ENCODE data around the gene RNF112. TPM values are rescaled to one million over a fixed set of nuclear protein-coding genes. Genes with fewer than 3 reads are reported as not detected.

The RNF112 gene
- total and polyA plus RNA-seq, 10 donors, result 1.3 to 7.6 (median 2.5) TPM

GRCh38 chr17:19401321-19402010, 9.6 kb upstream of the RNF112 start:
- no peak for DNase-seq
- Histone ChIP-seq H3K36me3 (no peaks in the 10 kb centered on the region), H3K27me3 (replicated peaks in 1 of 7) (no peaks in the 10 kb centered on the region), H3K27ac (peak overlapping the region in 4 of 8 donors; percentile 8 to 82 (median 36)), H3K4me1 (peaks cover 0 to 48% (median 37%) of the 10 kb centered on the region in 6 donors), H3K9me3 (no peaks in the 10 kb centered on the region), H3K4me3 (no peak overlapping the region)
- WGBS, 5 donors, result 77 to 88% (median 83%) methylated on average over 8 of the region's 8 CpGs
- intact Hi-C loops (cut with DNase I; ENCODE audit: low total_unique reads), result no loop called here
- TF ChIP-seq POLR2A (IDR thresholded peaks at IDR 0.05) (no peak), CTCF (IDR thresholded peaks at IDR 0.05 in 8 of 11, conservative IDR thresholded peaks at IDR 0.05 in 3 of 11) (no peak), POLR2AphosphoS5 (IDR thresholded peaks at IDR 0.05) (no peak)

DNA sequence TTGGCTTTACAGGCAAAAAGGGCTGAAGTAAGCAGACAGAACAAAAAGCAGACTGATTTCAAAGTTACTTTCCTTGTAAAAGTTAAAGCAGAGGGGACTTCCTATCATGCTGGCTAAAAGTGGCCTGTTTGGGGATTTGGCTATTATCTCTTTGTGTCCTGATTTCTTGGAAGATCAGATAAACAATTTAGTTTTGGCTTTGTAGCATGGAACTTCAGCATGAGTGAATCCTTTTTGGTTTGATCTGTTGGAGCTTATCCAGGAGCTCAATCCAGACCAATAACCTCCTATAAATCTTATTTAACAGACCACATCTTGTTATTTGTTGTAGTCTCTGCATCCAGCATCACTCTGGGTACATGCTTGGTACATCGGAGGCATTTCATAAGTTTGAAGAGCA, 8.9 kb upstream of the RNF112 start:
- TF ChIP-seq POLR2A (IDR thresholded peaks at IDR 0.05), result no peak
- TF ChIP-seq CTCF (IDR thresholded peaks at IDR 0.05 in 8 of 11, conservative IDR thresholded peaks at IDR 0.05 in 3 of 11), result no peak
- TF ChIP-seq POLR2AphosphoS5 (IDR thresholded peaks at IDR 0.05), result no peak
- Histone ChIP-seq H3K4me1 (peaks cover 0 to 47% (median 37%) of the 10 kb centered on the region in 6 donors), H3K27me3 (replicated peaks in 1 of 7) (no peaks in the 10 kb centered on the region), H3K36me3 (no peaks in the 10 kb centered on the region), H3K4me3 (no peak overlapping the region), H3K27ac (peak overlapping the region in 4 of 8 donors; percentile 8 to 82 (median 36)), H3K9me3 (no peaks in the 10 kb centered on the region)
- intact Hi-C loops (cut with DNase I; ENCODE audit: low total_unique reads), result no loop called here
- DNase-seq, result no peak
- 67 to 88% (median 78%) methylated on average over 1 of the region's 1 CpG for WGBS, 5 donors

GRCh38 chr17:19403021-19403420, 8.0 kb upstream of the RNF112 start:
- Histone ChIP-seq H3K4me3 (no peak overlapping the region), H3K27ac (peak overlapping the region in 1 of 8 donors; percentile 51), H3K4me1 (peaks cover 0 to 38% (median 30%) of the 10 kb centered on the region in 6 donors), H3K27me3 (replicated peaks in 1 of 7) (no peaks in the 10 kb centered on the region), H3K36me3 (no peaks in the 10 kb centered on the region), H3K9me3 (no peaks in the 10 kb centered on the region)
- DNase-seq, result no peak
- intact Hi-C loops (cut with DNase I; ENCODE audit: low total_unique reads), result no loop called here
- TF ChIP-seq POLR2A (IDR thresholded peaks at IDR 0.05) (no peak), POLR2AphosphoS5 (IDR thresholded peaks at IDR 0.05) (no peak), CTCF (IDR thresholded peaks at IDR 0.05 in 8 of 11, conservative IDR thresholded peaks at IDR 0.05 in 3 of 11) (no peak)
- 86 to 95% (median 93%) methylated on average over 3 to 4 of the region's 4 CpGs for WGBS, 5 donors

DNA sequence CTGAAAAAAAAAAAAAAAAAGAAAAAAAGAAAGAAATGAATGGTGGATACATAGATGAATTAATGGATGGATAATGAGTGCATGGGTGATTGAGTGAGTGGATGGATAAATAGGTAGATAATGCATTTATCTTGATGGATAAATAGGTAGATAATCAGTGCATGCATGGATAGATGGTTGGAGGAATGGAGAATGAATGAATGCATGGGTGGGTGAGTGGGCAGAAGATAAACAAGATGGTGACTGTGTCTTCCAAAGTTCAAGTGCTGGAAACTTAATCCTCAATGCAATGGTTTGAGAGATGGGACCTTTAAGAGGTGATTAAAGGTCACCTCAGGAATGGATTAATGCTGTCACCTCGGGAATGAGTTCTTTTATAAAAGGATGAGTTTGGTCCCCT, 6.8 kb upstream of the RNF112 start:
- Histone ChIP-seq H3K27ac (peak overlapping the region in 2 of 8 donors; percentile 11 to 23), H3K4me3 (no peak overlapping the region), H3K9me3 (no peaks in the 10 kb centered on the region), H3K27me3 (replicated peaks in 1 of 7) (no peaks in the 10 kb centered on the region), H3K4me1 (peaks cover 0 to 26% (median 19%) of the 10 kb centered on the region in 6 donors), H3K36me3 (no peaks in the 10 kb centered on the region)
- intact Hi-C loops (cut with DNase I; ENCODE audit: low total_unique reads), result no loop called here
- WGBS, 5 donors, result 69 to 82% (median 78%) methylated on average over 1 of the region's 1 CpG
- DNase-seq, result no peak
- no peak for TF ChIP-seq POLR2AphosphoS5 (IDR thresholded peaks at IDR 0.05)
- TF ChIP-seq POLR2A (IDR thresholded peaks at IDR 0.05), result no peak
- no peak for TF ChIP-seq CTCF (IDR thresholded peaks at IDR 0.05 in 8 of 11, conservative IDR thresholded peaks at IDR 0.05 in 3 of 11)
